CD14-positive monocyte (primary cell): ENCODE results near the gene NAPSA. TPM values are rescaled to one million over a fixed set of nuclear protein-coding genes. Genes with fewer than 3 reads are reported as not detected.
"Not testable (repeated sequence)": the region's sequence is repeated elsewhere in the genome, so short reads cannot be mapped to it uniquely, and the experiment has no call there.

ENCODE experiments used
- DNase-seq, 3 donors: peaks; one replicate each; pipeline ENCODE4 v3.0.0-alpha.2; 2011 to 2022
- H2AFZ ChIP-seq: 2 replicates; pipeline ENCODE4 v1.6.0; 2012; ENCODE audit warnings: mild to moderate bottlenecking, low read depth, low read length, inconsistent platforms; ENCODE audit not compliant: insufficient read depth, poor library complexity, severe bottlenecking
- H3K27ac ChIP-seq, 2 donors: 1 replicate in 1 of 2; 2 replicates in 1 of 2; pipeline ENCODE4 v1.5.1; 2012 to 2013; ENCODE audit warnings: low read length in 2 of 2, control low read depth in 1 of 2, inconsistent platforms in 1 of 2, low read depth in 1 of 2, mild to moderate bottlenecking in 1 of 2
- H3K27me3 ChIP-seq, 2 donors: one replicate each; pipeline versions ENCODE4 v1.6.0 to v1.6.1; 2011 to 2013; ENCODE audit warnings: low read length in 2 of 2; ENCODE audit not compliant: control insufficient read depth in 2 of 2, insufficient read depth in 2 of 2
- H3K36me3 ChIP-seq, 2 donors: replicated peaks in 1 of 2; 1 replicate in 1 of 2; 2 replicates in 1 of 2; pipeline versions ENCODE4 v1.5.1 to v1.6.1; 2012 to 2013; ENCODE audit warnings: low read length in 2 of 2, control low read depth in 1 of 2, inconsistent platforms in 1 of 2, mild to moderate bottlenecking in 1 of 2; ENCODE audit not compliant: insufficient read depth in 2 of 2, control insufficient read depth in 1 of 2
- H3K4me1 ChIP-seq, 2 donors: 1 replicate in 1 of 2; 2 replicates in 1 of 2; pipeline versions ENCODE4 v1.5.1 to v1.6.1; 2012 to 2013; ENCODE audit warnings: low read length in 2 of 2, control low read depth in 1 of 2, inconsistent platforms in 1 of 2, mild to moderate bottlenecking in 1 of 2, moderate library complexity in 1 of 2; ENCODE audit not compliant: insufficient read depth in 2 of 2, control insufficient read depth in 1 of 2
- H3K4me2 ChIP-seq: replicated peaks from 2 replicates; pipeline ENCODE3; 2012; ENCODE audit warnings: low read length, moderate library complexity, mild to moderate bottlenecking; ENCODE audit not compliant: poor library complexity, severe bottlenecking; ENCODE audit errors: extremely low read depth
- H3K4me3 ChIP-seq, 3 experiments: fragments of 200-600 bp in 1 of 3; sonication (generic) in 1 of 3; replicated peaks in 1 of 3; 1 replicate in 2 of 3; 2 replicates in 1 of 3; pipeline ENCODE4 v1.5.1; 2011 to 2013; ENCODE audit warnings: low read length in 3 of 3, mild to moderate bottlenecking in 3 of 3, control low read depth in 2 of 3, low read depth in 2 of 3, inconsistent platforms in 1 of 3, moderate library complexity in 1 of 3
- H3K79me2 ChIP-seq: 2 replicates; pipeline ENCODE4 v1.6.0; 2012; ENCODE audit warnings: mild to moderate bottlenecking, control low read depth, inconsistent platforms, low read length, moderate library complexity; ENCODE audit not compliant: insufficient read depth
- H3K9ac ChIP-seq: 2 replicates; pipeline ENCODE4 v1.6.0; 2017; ENCODE audit warnings: low read length, mild to moderate bottlenecking; ENCODE audit not compliant: insufficient read depth, poor library complexity, severe bottlenecking
- H3K9me3 ChIP-seq, 2 donors: replicated peaks in 1 of 2; 1 replicate in 1 of 2; 2 replicates in 1 of 2; pipeline versions ENCODE4 v1.5.1 to v1.6.1; 2012 to 2013; ENCODE audit warnings: low read length in 2 of 2, control low read depth in 1 of 2; ENCODE audit not compliant: control insufficient read depth in 1 of 2, insufficient read depth in 1 of 2
- H4K20me1 ChIP-seq: 2 replicates; pipeline ENCODE4 v1.6.0; 2012; ENCODE audit warnings: mild to moderate bottlenecking, low read length, control low read depth, moderate library complexity; ENCODE audit not compliant: insufficient read depth
- H3K27ac Mint-ChIP-seq, 7 donors: one replicate each; pipeline ENCODE4 v1.8.0; 2020; ENCODE audit warnings: mild to moderate bottlenecking in 7 of 7, mixed read lengths in 7 of 7, moderate library complexity in 6 of 7, inconsistent platforms in 2 of 7
- H3K27me3 Mint-ChIP-seq, 3 donors: one replicate each; pipeline ENCODE4 v1.8.0; 2021 to 2022; ENCODE audit warnings: low read depth in 3 of 3, mild to moderate bottlenecking in 3 of 3, mixed read lengths in 3 of 3, moderate library complexity in 3 of 3, inconsistent platforms in 1 of 3
- H3K36me3 Mint-ChIP-seq, 2 donors: one replicate each; pipeline ENCODE4 v1.8.0; 2020; ENCODE audit warnings: mixed read lengths in 2 of 2, inconsistent platforms in 1 of 2, mild to moderate bottlenecking in 1 of 2
- H3K4me1 Mint-ChIP-seq: one replicate; pipeline ENCODE4 v1.8.0; 2020; ENCODE audit warnings: mild to moderate bottlenecking, mixed read lengths
- H3K4me3 Mint-ChIP-seq, 2 donors: one replicate each; pipeline ENCODE4 v1.8.0; 2020; ENCODE audit warnings: mild to moderate bottlenecking in 2 of 2, mixed read lengths in 2 of 2, moderate library complexity in 1 of 2
- H3K9me3 Mint-ChIP-seq, 7 donors: one replicate each; pipeline ENCODE4 v1.8.0; 2020 to 2022; ENCODE audit warnings: mixed read lengths in 7 of 7, mild to moderate bottlenecking in 6 of 7, moderate library complexity in 6 of 7, inconsistent platforms in 2 of 7
- WGBS: methylation state at CpG from one replicate; pipeline ENCODE4 v1.1.5; 2013; ENCODE audit warnings: missing lambda C conversion rate; ENCODE audit not compliant: insufficient coverage; 5-methylcytosine and 5-hydroxymethylcytosine counted together
- intact Hi-C, 2 donors: fragments of 100-400 bp; cut with micrococcal nuclease; formaldehyde crosslinking; loops; one replicate each; pipeline versions ENCODE4 v1.15.0 to v1.15.1; 2023
- polyA plus RNA-seq, 3 donors: library from polyadenylated mRNA; depleted of rRNA in 1 of 3; unstranded in 2 of 3; stranded (reverse) in 1 of 3; fragments of 300-500 nt in 2 of 3; fragments of >200 nt in 1 of 3; fragmentation: Illumina TruSeq in 2 of 3; gene quantifications; 1 replicate in 2 of 3; 2 replicates in 1 of 3; pipeline ENCODE4 v1.2.3, GENCODE V29; 2012 to 2021
- TF ChIP-seq, protein P1 (sequence below): fragments of 200-600 bp; IDR thresholded peaks from one replicate; pipeline ENCODE4 v1.8.0; 2022; ENCODE audit warnings: antibody characterized with exemption, mild to moderate bottlenecking

Gene NAPSA
- polyA plus RNA-seq, 3 donors: 0.27 to 1.3 (median 0.52) TPM

GRCh38 chr19:50340331-50340730, 25.1 kb downstream of the NAPSA start:
- H3K27me3 Mint-ChIP-seq: peaks cover under 1 to 5% (median 1%) of the 10 kb centered on the region in 3 donors
- Histone ChIP-seq H3K4me2 (peak overlapping the region; percentile 93), H3K4me1 (peaks cover 90 to 94% of the 10 kb centered on the region in 2 donors), H3K9me3 (no peaks in the 10 kb centered on the region), H3K9ac (no peak overlapping the region), H4K20me1 (peaks cover 63% of the 10 kb centered on the region), H3K79me2 (peaks cover 84% of the 10 kb centered on the region), H3K36me3 (peaks cover 31 to 45% of the 10 kb centered on the region in 2 donors), H3K27me3 (no peaks in the 10 kb centered on the region), H3K4me3 (peak overlapping the region in 2 of 3 experiments; percentile 20 to 88), H3K27ac (peak overlapping the region; percentile 70 to 87), H2AFZ (no peak overlapping the region)
- H3K27ac Mint-ChIP-seq: peak overlapping the region; percentile 87 to 94 (median 91)
- intact Hi-C loops: no loop called here
- H3K36me3 Mint-ChIP-seq: peaks cover 32 to 53% of the 10 kb centered on the region in 2 donors
- peak; percentile 46 to 72 (median 52) for DNase-seq
- peaks cover 70% of the 10 kb centered on the region for H3K4me1 Mint-ChIP-seq
- H3K9me3 Mint-ChIP-seq: peaks cover 0 to 5% (median 4%) of the 10 kb centered on the region in 7 donors
- peak overlapping the region in 1 of 2 donors; percentile 39 for H3K4me3 Mint-ChIP-seq
- TF ChIP-seq, protein P1, sequence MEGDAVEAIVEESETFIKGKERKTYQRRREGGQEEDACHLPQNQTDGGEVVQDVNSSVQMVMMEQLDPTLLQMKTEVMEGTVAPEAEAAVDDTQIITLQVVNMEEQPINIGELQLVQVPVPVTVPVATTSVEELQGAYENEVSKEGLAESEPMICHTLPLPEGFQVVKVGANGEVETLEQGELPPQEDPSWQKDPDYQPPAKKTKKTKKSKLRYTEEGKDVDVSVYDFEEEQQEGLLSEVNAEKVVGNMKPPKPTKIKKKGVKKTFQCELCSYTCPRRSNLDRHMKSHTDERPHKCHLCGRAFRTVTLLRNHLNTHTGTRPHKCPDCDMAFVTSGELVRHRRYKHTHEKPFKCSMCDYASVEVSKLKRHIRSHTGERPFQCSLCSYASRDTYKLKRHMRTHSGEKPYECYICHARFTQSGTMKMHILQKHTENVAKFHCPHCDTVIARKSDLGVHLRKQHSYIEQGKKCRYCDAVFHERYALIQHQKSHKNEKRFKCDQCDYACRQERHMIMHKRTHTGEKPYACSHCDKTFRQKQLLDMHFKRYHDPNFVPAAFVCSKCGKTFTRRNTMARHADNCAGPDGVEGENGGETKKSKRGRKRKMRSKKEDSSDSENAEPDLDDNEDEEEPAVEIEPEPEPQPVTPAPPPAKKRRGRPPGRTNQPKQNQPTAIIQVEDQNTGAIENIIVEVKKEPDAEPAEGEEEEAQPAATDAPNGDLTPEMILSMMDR: no peak

GRCh38 chr19:50337031-50337430, 28.4 kb downstream of the NAPSA start:
- Histone ChIP-seq H3K4me1 (peaks cover 87 to 94% of the 10 kb centered on the region in 2 donors), H3K4me3 (peak overlapping the region in 1 of 3 experiments; percentile 8), H3K36me3 (peaks cover 39 to 55% of the 10 kb centered on the region in 2 donors), H3K27ac (peak overlapping the region in 1 of 2 donors; percentile 26), H3K79me2 (peaks cover 62% of the 10 kb centered on the region), H4K20me1 (peaks cover 79% of the 10 kb centered on the region)
- H3K9ac ChIP-seq, H2AFZ ChIP-seq, H3K27me3 ChIP-seq, H3K4me2 ChIP-seq, H3K27me3 Mint-ChIP-seq, intact Hi-C loops, DNase-seq, H3K9me3 ChIP-seq, H3K9me3 Mint-ChIP-seq: not testable (repeated sequence)
- Mint-ChIP-seq H3K27ac (peak overlapping the region in 4 of 7 donors; percentile 11 to 69 (median 52)), H3K36me3 (peaks cover 43 to 62% of the 10 kb centered on the region in 2 donors), H3K4me3 (peak overlapping the region in 1 of 2 donors; percentile 16), H3K4me1 (peaks cover 74% of the 10 kb centered on the region)
- 67% methylated on average over 2 of the region's 6 CpGs for WGBS
